H9 (cell line): ENCODE measurements around the gene BPGM. TPM values are rescaled to one million over a fixed set of nuclear protein-coding genes. Genes with fewer than 3 reads are reported as not detected.
"Not testable (repeated sequence)": the region's sequence is repeated elsewhere in the genome, so short reads cannot be mapped to it uniquely, and the experiment has no call there.

ENCODE experiments used
- DNase-seq: peaks from one replicate; pipeline ENCODE4 v3.0.0-alpha.2; 2017
- H2AFZ ChIP-seq: one replicate; pipeline ENCODE4 v1.6.1; 2013; ENCODE audit warnings: mild to moderate bottlenecking, low read length, control low read depth, moderate library complexity
- H2AK5ac ChIP-seq: 2 replicates; pipeline ENCODE4 v1.6.1; 2013; ENCODE audit warnings: low read length, control low read depth, mixed read lengths; ENCODE audit not compliant: insufficient read length
- H2BK120ac ChIP-seq: one replicate; pipeline ENCODE4 v1.6.1; 2013; ENCODE audit warnings: low read depth, mild to moderate bottlenecking, low read length, control low read depth, inconsistent platforms; ENCODE audit not compliant: poor library complexity, severe bottlenecking
- H2BK12ac ChIP-seq: 2 replicates; pipeline ENCODE4 v1.6.1; 2013; ENCODE audit warnings: low read length, control low read depth, mixed read lengths, low read depth; ENCODE audit not compliant: insufficient read length
- H2BK15ac ChIP-seq: 2 replicates; pipeline ENCODE4 v1.6.1; 2013; ENCODE audit warnings: low read depth, low read length, control low read depth
- H2BK20ac ChIP-seq: one replicate; pipeline ENCODE4 v1.6.1; 2013; ENCODE audit warnings: low read depth, mild to moderate bottlenecking, low read length, control low read depth, inconsistent platforms; ENCODE audit not compliant: poor library complexity, severe bottlenecking
- H2BK5ac ChIP-seq: 2 replicates; pipeline ENCODE4 v1.6.1; 2013; ENCODE audit warnings: low read length, control low read depth, mixed read lengths; ENCODE audit not compliant: insufficient read length
- H3K14ac ChIP-seq: 2 replicates; pipeline ENCODE4 v1.6.1; 2013; ENCODE audit warnings: low read length, control low read depth; ENCODE audit not compliant: insufficient read depth
- H3K18ac ChIP-seq: 2 replicates; pipeline ENCODE4 v1.6.1; 2013; ENCODE audit warnings: low read depth, mild to moderate bottlenecking, mixed read lengths, low read length, control low read depth; ENCODE audit not compliant: insufficient read length
- H3K23ac ChIP-seq: 2 replicates; pipeline ENCODE4 v1.6.1; 2013; ENCODE audit warnings: low read length, control low read depth, mixed read lengths, low read depth; ENCODE audit not compliant: insufficient read length
- H3K23me2 ChIP-seq: 2 replicates; pipeline ENCODE4 v1.6.1; 2013; ENCODE audit warnings: low read depth, mild to moderate bottlenecking, mixed read lengths, low read length, control low read depth; ENCODE audit not compliant: insufficient read length, poor library complexity, severe bottlenecking
- H3K27ac ChIP-seq: 2 replicates; pipeline ENCODE4 v1.5.1; 2013; ENCODE audit warnings: low read length, control low read depth, mixed read lengths, low read depth; ENCODE audit not compliant: insufficient read length
- H3K27me3 ChIP-seq: 2 replicates; pipeline ENCODE4 v1.6.1; 2013; ENCODE audit warnings: low read length, control low read depth, inconsistent platforms; ENCODE audit not compliant: insufficient read depth
- H3K4ac ChIP-seq: 2 replicates; pipeline ENCODE4 v1.6.1; 2013; ENCODE audit warnings: low read depth, mild to moderate bottlenecking, control low read depth, inconsistent platforms, low read length, moderate library complexity
- H3K4me1 ChIP-seq: 2 replicates; pipeline ENCODE4 v1.6.1; 2013; ENCODE audit warnings: low read length, control low read depth, inconsistent platforms; ENCODE audit not compliant: insufficient read depth
- H3K4me2 ChIP-seq: 2 replicates; pipeline ENCODE4 v1.6.1; 2013; ENCODE audit warnings: low read length, control low read depth, mixed read lengths; ENCODE audit not compliant: insufficient read length, insufficient read depth
- H3K56ac ChIP-seq: 2 replicates; pipeline ENCODE4 v1.6.1; 2013; ENCODE audit warnings: low read depth, mild to moderate bottlenecking, mixed read lengths, low read length, control low read depth; ENCODE audit not compliant: insufficient read length
- H3K79me1 ChIP-seq: 2 replicates; pipeline ENCODE4 v1.6.1; 2013; ENCODE audit warnings: low read depth, mild to moderate bottlenecking, moderate library complexity, low read length, control low read depth, inconsistent platforms; ENCODE audit not compliant: insufficient read depth, poor library complexity, severe bottlenecking
- H3K79me2 ChIP-seq: 2 replicates; pipeline ENCODE4 v1.6.1; 2013; ENCODE audit warnings: low read length, control low read depth, inconsistent platforms; ENCODE audit not compliant: insufficient read depth
- H3K9ac ChIP-seq: 2 replicates; pipeline ENCODE4 v1.6.1; 2013; ENCODE audit warnings: low read length, control low read depth, mixed read lengths; ENCODE audit not compliant: insufficient read length; ENCODE audit errors: extremely low read depth
- H3K9me3 ChIP-seq: one replicate; pipeline ENCODE4 v1.6.1; 2013; ENCODE audit warnings: low read depth, low read length, inconsistent platforms; ENCODE audit not compliant: control insufficient read depth
- H3T11ph ChIP-seq: one replicate; pipeline ENCODE4 v1.6.1; 2013; ENCODE audit warnings: mild to moderate bottlenecking, low read length, control low read depth, inconsistent platforms
- H4K20me1 ChIP-seq: one replicate; pipeline ENCODE4 v1.6.1; 2013; ENCODE audit not compliant: control insufficient read depth, insufficient read length, insufficient read depth
- H4K5ac ChIP-seq: 2 replicates; pipeline ENCODE4 v1.6.1; 2013; ENCODE audit warnings: low read depth, mild to moderate bottlenecking, mixed read lengths, low read length, control low read depth; ENCODE audit not compliant: insufficient read length
- H4K8ac ChIP-seq: replicated peaks from 2 replicates; pipeline ENCODE4 v1.6.1; 2013; ENCODE audit warnings: low read length, control low read depth, mixed read lengths, low read depth; ENCODE audit not compliant: insufficient read length
- H4K91ac ChIP-seq: 2 replicates; pipeline ENCODE4 v1.6.1; 2013; ENCODE audit warnings: low read depth, mild to moderate bottlenecking, moderate library complexity, mixed read lengths, low read length, control low read depth; ENCODE audit not compliant: insufficient read length
- H3K27ac Mint-ChIP-seq, 3 experiments: 2 replicates in 2 of 3; 3 replicates in 1 of 3; pipeline ENCODE4 v1.8.0; 2020 to 2021; ENCODE audit warnings: mixed read lengths in 3 of 3, mild to moderate bottlenecking in 1 of 3, moderate library complexity in 1 of 3
- H3K27me3 Mint-ChIP-seq: 2 replicates; pipeline ENCODE4 v1.8.0; 2021; ENCODE audit warnings: low read depth, mild to moderate bottlenecking, moderate library complexity, mixed read lengths
- H3K36me3 Mint-ChIP-seq, 3 experiments: 2 replicates in 2 of 3; 3 replicates in 1 of 3; pipeline ENCODE4 v1.8.0; 2020 to 2021; ENCODE audit warnings: low read depth in 3 of 3, mixed read lengths in 3 of 3; ENCODE audit not compliant: insufficient read depth in 1 of 3
- H3K4me1 Mint-ChIP-seq, 2 experiments: 2 replicates each; pipeline ENCODE4 v1.8.0; 2020; ENCODE audit warnings: mixed read lengths in 2 of 2
- H3K4me3 Mint-ChIP-seq, 2 experiments: 2 replicates in 1 of 2; 3 replicates in 1 of 2; pipeline ENCODE4 v1.8.0; 2020 to 2021; ENCODE audit warnings: mild to moderate bottlenecking in 2 of 2, mixed read lengths in 2 of 2, moderate library complexity in 1 of 2
- H3K9me3 Mint-ChIP-seq, 2 experiments: 2 replicates in 1 of 2; 3 replicates in 1 of 2; pipeline ENCODE4 v1.8.0; 2020; ENCODE audit warnings: mild to moderate bottlenecking in 2 of 2, mixed read lengths in 2 of 2, moderate library complexity in 1 of 2
- CTCF ChIP-seq: fragments of 200-600 bp; sonication (generic); conservative IDR thresholded peaks from 3 replicates; pipeline ENCODE4 v1.8.0; 2021; ENCODE audit warnings: antibody characterized with exemption, mild to moderate bottlenecking
- WGBS: extraction: QIAGEN DNeasy Blood & Tissue Kit; methylation state at CpG from one replicate; pipeline ENCODE4 v1.1.7; 2013; ENCODE audit warnings: missing lambda C conversion rate, low lambda C conversion rate, mixed read lengths; ENCODE audit not compliant: insufficient read length; ENCODE audit errors: extremely low coverage; 5-methylcytosine and 5-hydroxymethylcytosine counted together
- total RNA-seq: library from RNA; stranded (reverse); gene quantifications from 2 replicates; pipeline ENCODE4 v1.2.1, GENCODE V29; 2021

BPGM gene
- total RNA-seq, 1 experiment from 2014 or later: 14.4 TPM

- H2AK5ac ChIP-seq: no peak overlapping the region
- no peak overlapping the region for H3K56ac ChIP-seq
- no peaks in the 10 kb centered on the region for H3K79me2 ChIP-seq
- no peak overlapping the region for H2BK15ac ChIP-seq
- H2BK20ac ChIP-seq: no peak overlapping the region
- Mint-ChIP-seq H3K27me3 (no peaks in the 10 kb centered on the region), H3K36me3 (no peaks in the 10 kb centered on the region), H3K4me1 (peaks cover 5 to 7% of the 10 kb centered on the region in 2 experiments), H3K9me3 (no peaks in the 10 kb centered on the region), H3K4me3 (no peak overlapping the region), H3K27ac (no peak overlapping the region)
- H2AFZ ChIP-seq: no peak overlapping the region
- H3K4ac ChIP-seq: no peak overlapping the region
- H3K18ac ChIP-seq: no peak overlapping the region
- no peaks in the 10 kb centered on the region for H3K23me2 ChIP-seq
- no peak overlapping the region for H3K14ac ChIP-seq
- H3K9ac ChIP-seq: no peak overlapping the region
- H3K9me3 ChIP-seq: no peaks in the 10 kb centered on the region
- 0 out of 3 replicates have a peak, but pooled peaks have one; percentile 17 for TF ChIP-seq CTCF
- no peak overlapping the region for H3K27ac ChIP-seq
- H3K4me2 ChIP-seq: no peak overlapping the region
- no peaks in the 10 kb centered on the region for H3K27me3 ChIP-seq
- H2BK5ac ChIP-seq: no peak overlapping the region
- no peak for DNase-seq
- no peak overlapping the region for H2BK120ac ChIP-seq
- H3K79me1 ChIP-seq: no peaks in the 10 kb centered on the region
- H4K8ac ChIP-seq: no peak overlapping the region
- no peaks in the 10 kb centered on the region for H3K4me1 ChIP-seq
- no peaks in the 10 kb centered on the region for H4K20me1 ChIP-seq
- no peak overlapping the region for H3T11ph ChIP-seq
- no peak overlapping the region for H4K91ac ChIP-seq
- no peak overlapping the region for H4K5ac ChIP-seq
- H3K23ac ChIP-seq: no peak overlapping the region
- no peak overlapping the region for H2BK12ac ChIP-seq
- WGBS: no CpG with 5 or more reads among the region's 6 CpGs
Measured at GRCh38 chr7:134686786-134687185, 40.1 kb downstream of the BPGM start.

DNA sequence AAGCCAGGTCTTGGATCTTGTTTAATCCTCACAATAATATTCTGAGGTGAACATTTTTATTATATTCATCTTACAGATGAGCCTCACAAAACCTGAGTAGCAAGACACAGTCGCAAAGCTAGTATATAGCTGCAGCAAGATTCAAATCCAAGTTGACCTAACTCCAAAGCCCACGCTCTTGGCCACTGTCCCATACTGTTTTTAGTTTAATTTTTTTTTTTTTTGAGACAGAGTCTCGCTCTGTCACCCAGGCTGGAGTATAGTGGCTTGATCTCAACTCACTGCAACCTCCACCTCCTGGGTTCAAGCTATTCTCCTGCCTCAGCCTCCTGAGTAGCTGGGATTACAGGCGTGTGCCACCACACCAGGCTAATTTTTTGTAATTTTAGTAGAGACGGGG is 42.9 kb downstream of the BPGM start:
- not testable (repeated sequence) for H3K9ac ChIP-seq, H2BK20ac ChIP-seq, H3K27me3 Mint-ChIP-seq, H2BK12ac ChIP-seq, H3K4me2 ChIP-seq, H3K79me2 ChIP-seq, H2AK5ac ChIP-seq, H4K91ac ChIP-seq, H3K4ac ChIP-seq, H3K27ac ChIP-seq, H4K20me1 ChIP-seq, H3K27ac Mint-ChIP-seq, H4K8ac ChIP-seq, H3K4me1 Mint-ChIP-seq, H3K4me1 ChIP-seq, H3K23me2 ChIP-seq, H3K79me1 ChIP-seq, H2BK5ac ChIP-seq, H2AFZ ChIP-seq, H3T11ph ChIP-seq, H3K9me3 Mint-ChIP-seq, H2BK120ac ChIP-seq, H3K23ac ChIP-seq, H2BK15ac ChIP-seq, H3K14ac ChIP-seq, H3K4me3 Mint-ChIP-seq, DNase-seq, H3K27me3 ChIP-seq, H3K56ac ChIP-seq, H3K36me3 Mint-ChIP-seq, H3K9me3 ChIP-seq, H4K5ac ChIP-seq, H3K18ac ChIP-seq
- no CpG with 5 or more reads among the region's 5 CpGs for WGBS
